ENCODE results near the gene THBS3.
"Not testable (repeated sequence)": the region's sequence is repeated elsewhere in the genome, so short reads cannot be mapped to it uniquely, and the experiment has no call there.

Gene THBS3

GRCh38 chr1:155210314-155211104, 2.8 kb upstream of the THBS3 start:
- intact Hi-C loops (cut with DNase I), result no loop called here
- peak in 1 of 10 donors; percentile 27 for DNase-seq

GRCh38 chr1:155209312-155209721, 1.6 kb upstream of the THBS3 start:
- intact Hi-C loops (cut with DNase I), result loop anchor here (5.0 kb wide), 1 partner anchor 33 kb away; a partner anchor contains a TSS
- DNase-seq, result no peak

DNA sequence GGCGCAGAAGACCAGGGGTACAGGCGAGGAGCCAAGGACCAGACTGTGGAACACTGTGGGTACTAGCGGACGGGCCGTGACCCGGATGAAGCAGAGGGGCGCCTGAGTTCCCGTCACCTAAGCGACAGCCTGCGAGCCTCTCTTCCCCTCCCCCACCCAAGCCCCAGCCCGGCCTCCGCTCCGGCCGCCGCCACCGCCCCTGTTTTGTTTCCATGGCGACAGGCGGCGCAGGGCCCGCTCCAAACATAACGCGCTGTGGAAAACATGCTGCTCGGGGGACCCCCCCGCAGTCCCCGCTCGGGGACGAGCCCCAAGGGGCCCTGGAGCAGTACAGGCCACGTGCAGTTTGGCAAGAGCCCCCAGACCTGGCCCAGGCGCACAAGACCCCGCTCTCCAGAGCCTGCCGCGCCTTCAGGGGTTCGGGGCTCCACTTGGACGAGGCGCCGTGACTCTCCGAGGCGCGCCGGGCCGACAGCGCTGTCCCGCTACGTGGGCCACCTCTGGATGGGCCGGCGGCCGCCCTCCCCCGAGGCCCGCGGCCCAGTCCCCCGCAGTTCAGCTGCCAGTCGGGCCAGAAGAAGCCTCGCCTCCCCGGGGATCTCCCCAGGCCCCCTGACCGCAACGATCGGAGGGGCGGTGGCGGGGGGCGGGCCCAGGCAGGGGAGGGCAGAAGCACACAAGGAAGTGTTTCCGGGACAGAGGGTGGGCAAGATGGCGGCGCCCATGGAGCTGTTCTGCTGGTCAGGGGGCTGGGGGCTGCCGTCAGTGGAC, 1.0 kb upstream of the THBS3 start, which contains the start of gene MTX1:
MTX1 (plus strand) TSS at position 155 of the 771 bp plus-strand sequence; CDS start at position 265, 110 bp downstream.
- intact Hi-C loops (cut with DNase I), result loop anchor here (5.0 kb wide), 1 partner anchor 34 kb away; a partner anchor contains a TSS
- DNase-seq, result peak; percentile 80 to 98 (median 86)

GRCh38 chr1:155206891-155207805, 549 bp downstream of the THBS3 start:
- peak; percentile 69 to 96 (median 85) for DNase-seq
- intact Hi-C loops (cut with DNase I), result loop anchor here (5.0 kb wide), 1 partner anchor 35 kb away; a partner anchor contains a TSS

GRCh38 chr1:155205969-155206593, 1.6 kb downstream of the THBS3 start:
- intact Hi-C loops (cut with DNase I), result loop anchor here (5.0 kb wide), 1 partner anchor 36 kb away; a partner anchor contains a TSS
- peak in 2 of 10 donors; percentile 3 to 42 for DNase-seq

DNA sequence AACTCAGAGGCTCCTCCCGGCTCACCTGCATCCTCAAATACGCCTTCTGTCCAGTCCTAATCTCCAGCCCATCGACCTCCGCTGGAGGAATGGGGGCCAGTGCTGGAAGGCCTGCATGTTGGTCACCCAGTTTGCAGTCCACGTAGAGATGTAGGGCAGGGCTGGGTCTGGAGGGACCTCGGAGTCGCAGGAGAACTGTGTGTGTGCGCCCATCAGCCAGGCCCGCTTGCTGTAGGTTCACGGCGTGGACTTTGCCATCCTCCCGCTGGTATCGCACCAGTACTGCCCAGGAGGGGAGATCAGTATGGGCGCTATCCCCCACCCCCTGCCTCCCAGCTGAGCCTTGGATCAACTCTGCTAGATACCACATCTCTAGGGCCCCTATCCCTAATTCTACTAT, 2.7 kb downstream of the THBS3 start:
- intact Hi-C loops (cut with DNase I), result loop anchor here (5.0 kb wide), 1 partner anchor 37 kb away; a partner anchor contains a TSS
- DNase-seq, result peak in 3 of 10 donors; percentile 51 to 74 (median 70)

- DNase-seq, result peak in 3 of 10 donors; percentile 47 to 79 (median 67)
- intact Hi-C loops (cut with DNase I), result no loop called here
These were observed 4.8 kb downstream of the THBS3 start for GRCh38 chr1:155202731-155203515.

DNA sequence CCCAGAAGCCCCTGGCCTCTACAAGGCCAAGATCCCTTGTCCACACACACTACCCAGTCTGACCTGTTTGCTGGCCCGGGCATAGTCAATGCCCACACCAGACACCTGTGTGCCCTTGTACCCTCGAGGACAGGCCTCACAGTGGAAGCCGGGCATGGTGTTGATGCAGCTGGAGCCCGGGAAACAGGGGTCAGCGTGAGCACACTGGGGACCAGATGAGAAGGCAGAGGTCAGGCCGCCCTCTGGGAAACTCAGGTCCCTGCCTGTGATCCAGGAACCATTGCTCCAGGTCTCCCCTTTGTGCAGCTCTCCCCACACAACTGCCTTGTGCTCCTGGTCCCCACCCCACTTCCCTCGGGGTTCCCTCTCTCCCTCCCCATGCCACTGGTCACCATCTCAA, 5.5 kb downstream of the THBS3 start:
- intact Hi-C loops (cut with DNase I), result no loop called here

GRCh38 chr1:155200920-155201319, 6.8 kb downstream of the THBS3 start:
- intact Hi-C loops (cut with DNase I), result no loop called here
- DNase-seq, result peak in 3 of 10 donors; percentile 25 to 68 (median 45)

More for the DNA sequence above, 5.5 kb downstream of the THBS3 start:
- peak in 3 of 10 donors; percentile 54 to 73 (median 59) for DNase-seq

GRCh38 chr1:155199792-155200191, 7.9 kb downstream of the THBS3 start:
- DNase-seq, result peak in 2 of 10 donors; percentile 22 to 24
- intact Hi-C loops (cut with DNase I), result no loop called here

- intact Hi-C loops (cut with DNase I), result no loop called here
- peak in 3 of 10 donors; percentile 7 to 26 (median 8) for DNase-seq
These were observed 9.2 kb downstream of the THBS3 start for GRCh38 chr1:155198547-155198906.

GRCh38 chr1:155197901-155198546, 9.7 kb downstream of the THBS3 start:
- DNase-seq, result peak in 3 of 10 donors; percentile 21 to 51 (median 45)
- intact Hi-C loops (cut with DNase I), result no loop called here

GRCh38 chr1:155196893-155197638, 10.6 kb downstream of the THBS3 start:
- DNase-seq, result peak in 3 of 10 donors; percentile 67 to 88 (median 85)
- intact Hi-C loops (cut with DNase I), result no loop called here

DNA sequence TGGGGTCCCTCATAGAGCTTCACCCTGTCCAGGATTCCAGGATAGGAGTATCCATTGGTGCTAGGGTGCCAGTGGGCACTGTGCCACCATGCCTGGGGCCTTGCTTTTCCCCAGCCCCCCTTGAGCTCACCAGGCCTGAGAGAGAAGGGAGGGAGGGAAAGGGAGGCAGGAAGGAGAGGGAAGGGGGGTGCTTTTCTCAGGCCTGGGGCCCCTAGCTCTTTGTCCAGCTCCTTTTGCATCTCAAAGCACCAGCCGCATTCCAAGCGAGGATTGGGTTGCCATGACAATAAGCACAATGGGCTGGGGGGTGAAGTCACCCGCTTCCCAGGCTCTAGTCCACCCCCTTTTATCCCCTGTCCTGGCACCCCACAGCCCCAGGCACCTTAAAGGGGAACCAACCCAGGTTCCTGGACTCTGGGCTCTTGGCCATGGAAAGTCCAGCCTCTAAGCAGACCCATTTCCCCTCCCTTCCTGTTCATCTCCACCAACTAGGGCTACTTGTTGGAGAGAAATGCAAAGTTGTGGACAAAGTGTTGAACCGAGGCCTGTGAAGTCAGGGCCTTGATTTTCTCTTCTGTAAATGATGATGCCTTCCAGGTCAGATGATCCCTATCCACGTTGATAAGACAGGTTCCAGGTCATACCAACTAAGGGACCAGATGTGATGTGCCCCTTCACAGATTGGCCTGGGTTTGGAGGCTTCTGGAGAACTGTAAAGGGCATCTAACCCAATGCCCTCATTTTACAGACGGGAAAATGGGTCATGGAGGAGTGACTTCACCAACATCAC, 11.4 kb downstream of the THBS3 start:
- intact Hi-C loops (cut with DNase I), result no loop called here
- peak in 7 of 10 donors; percentile 47 to 88 (median 54) for DNase-seq

DNA sequence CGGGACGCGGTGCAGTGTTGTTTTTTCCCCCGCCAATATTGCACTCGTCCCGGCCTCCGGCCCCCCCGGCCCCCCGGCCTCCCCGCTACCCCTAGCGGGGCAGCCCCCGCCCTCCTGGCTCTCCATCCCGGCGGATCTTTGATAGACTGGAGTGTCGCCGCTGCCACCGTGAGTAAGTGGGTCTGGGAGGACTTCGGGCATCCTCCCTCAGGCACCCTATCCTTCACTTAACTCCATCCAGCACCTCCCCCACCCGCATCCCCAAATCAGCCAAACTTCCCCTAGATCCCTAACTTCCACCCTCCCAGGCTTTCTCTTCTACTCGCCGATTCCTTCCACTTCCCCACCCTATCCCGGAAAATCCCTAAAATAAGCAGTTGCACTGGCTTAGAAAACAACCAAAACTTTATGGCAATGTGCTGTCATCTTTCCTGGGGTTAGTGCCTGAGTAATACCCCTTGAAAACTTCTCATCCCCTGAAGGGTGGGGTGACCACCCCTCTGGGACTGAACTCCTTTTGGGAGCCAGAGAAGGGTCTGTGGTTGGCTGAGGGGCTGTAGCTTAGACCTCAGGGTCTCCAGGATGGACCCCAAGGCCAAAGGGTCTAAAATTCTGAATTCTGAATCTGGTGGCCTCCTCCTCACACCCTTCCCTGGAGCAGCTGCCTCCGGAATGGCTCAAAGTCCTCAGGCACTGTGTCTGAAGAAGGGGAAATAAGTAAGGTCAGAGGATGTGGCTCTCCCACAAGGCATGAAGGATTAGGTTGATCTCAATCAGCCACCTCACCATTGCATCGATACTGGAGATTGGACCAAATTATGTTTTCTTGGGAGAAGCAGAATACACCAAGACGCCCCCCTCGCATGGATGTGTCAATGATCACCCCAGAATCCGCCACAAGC, 12.2 kb downstream of the THBS3 start:
- DNase-seq, result peak in 3 of 10 donors; percentile 14 to 77 (median 67)

DNA sequence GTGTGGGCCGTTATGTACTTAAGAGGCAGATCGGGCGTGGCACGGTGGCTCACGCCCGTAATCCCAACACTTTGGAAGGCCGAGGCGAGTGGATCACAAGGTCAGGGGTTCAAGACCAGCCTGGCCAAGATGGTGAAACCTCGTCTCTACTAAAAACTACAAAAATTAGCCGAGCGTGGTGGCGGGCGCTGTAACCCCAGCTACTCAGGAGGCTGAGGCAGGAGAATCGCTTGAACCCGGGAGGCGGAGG, 13.8 kb downstream of the THBS3 start:
- intact Hi-C loops (cut with DNase I); DNase-seq: not testable (repeated sequence)

More for the DNA sequence above, 12.2 kb downstream of the THBS3 start:
- intact Hi-C loops (cut with DNase I), result no loop called here

Measured in posterior cingulate gyrus (tissue), 11 donors.